Lung (tissue), 12 donors: ENCODE measurements around the gene XKR8. TPM values are rescaled to one million over a fixed set of nuclear protein-coding genes. Genes with fewer than 3 reads are reported as not detected.

Experiments used
- ATAC-seq: fragments of 200-7000 bp; cut with Tn5 transposase; one replicate; pipeline ENCODE4 v1.9.1; 2020; ENCODE audit warnings: moderate number of reproducible peaks; ENCODE audit not compliant: insufficient read depth, low FRiP score
- DNase-seq, 3 donors: peaks; one replicate each; pipeline ENCODE4 v3.0.0-alpha.2; 2013 to 2017
- H3K27ac ChIP-seq, 2 donors: one replicate each; pipeline ENCODE4 v1.5.1; 2013; ENCODE audit warnings: mild to moderate bottlenecking in 2 of 2, moderate library complexity in 2 of 2, control low read depth in 1 of 2, inconsistent platforms in 1 of 2, low read depth in 1 of 2, low read length in 1 of 2
- H3K27me3 ChIP-seq, 3 donors: one replicate each; pipeline ENCODE4 v1.5.1; 2013; ENCODE audit warnings: low read length in 2 of 3; ENCODE audit not compliant: control insufficient read depth in 3 of 3, insufficient read depth in 3 of 3
- H3K36me3 ChIP-seq, 4 donors: one replicate each; pipeline ENCODE4 v1.5.1; 2013; ENCODE audit warnings: low read length in 4 of 4, mild to moderate bottlenecking in 1 of 4, moderate library complexity in 1 of 4; ENCODE audit not compliant: control insufficient read depth in 4 of 4, insufficient read depth in 4 of 4
- H3K4me1 ChIP-seq, 5 donors: one replicate each; pipeline ENCODE4 v1.5.1; 2013; ENCODE audit warnings: low read length in 5 of 5, mild to moderate bottlenecking in 2 of 5, moderate library complexity in 1 of 5; ENCODE audit not compliant: control insufficient read depth in 5 of 5, insufficient read depth in 5 of 5
- H3K4me3 ChIP-seq: one replicate; pipeline ENCODE4 v1.5.1; 2013; ENCODE audit warnings: mild to moderate bottlenecking, control low read depth, moderate library complexity
- H3K9ac ChIP-seq, 2 donors: one replicate each; pipeline ENCODE4 v1.5.1; 2013; ENCODE audit warnings: low read length in 2 of 2, control low read depth in 1 of 2; ENCODE audit not compliant: insufficient read depth in 1 of 2
- H3K9me3 ChIP-seq, 4 donors: one replicate each; pipeline ENCODE4 v1.5.1; 2013; ENCODE audit warnings: low read length in 3 of 4, mild to moderate bottlenecking in 1 of 4, moderate library complexity in 1 of 4; ENCODE audit not compliant: control insufficient read depth in 4 of 4, insufficient read depth in 3 of 4
- CTCF ChIP-seq: IDR thresholded peaks from 2 replicates; pipeline ENCODE4 v1.5.1; 2012; ENCODE audit warnings: mild to moderate bottlenecking; ENCODE audit errors: control extremely low read depth, extremely low read depth
- WGBS, 2 donors: extraction: QIAGEN DNeasy Blood & Tissue Kit; methylation state at CpG; one replicate each; pipeline ENCODE4 v1.1.7; 2013; 5-methylcytosine and 5-hydroxymethylcytosine counted together
- polyA plus RNA-seq, 2 donors: library from polyadenylated mRNA; stranded (reverse); fragments of 200-250 nt; gene quantifications; one replicate each; pipeline ENCODE4 v1.2.1, GENCODE V29; 2013
- total RNA-seq, 2 donors: library from RNA; depleted of rRNA in 1 of 2; stranded (reverse); fragments of >200 nt in 1 of 2; gene quantifications; one replicate each; pipeline ENCODE4 v1.2.1, GENCODE V29; 2014 to 2021
- donor health status: control.
- donor health status: control.
- donor health status: Bipolar disorder and iron deficiency.
- donor health status: healthy.
- donor health status: DM: yes; HTN: yes; CAD: no.

XKR8 gene
- total and polyA plus RNA-seq, 4 donors, result 4.6 to 11.5 (median 7.2) TPM

GRCh38 chr1:27966402-27967105, 6.8 kb downstream of the XKR8 start:
- WGBS, 2 donors, result 95% methylated on average over 24 of the region's 24 CpGs
- Histone ChIP-seq H3K9me3 (peaks cover 0 to 2% (median 0%) of the 10 kb centered on the region in 4 donors), H3K27ac (no peak overlapping the region), H3K9ac (no peak overlapping the region), H3K4me1 (peaks cover 0 to 1% (median 0%) of the 10 kb centered on the region in 5 donors), H3K4me3 (no peak overlapping the region), H3K27me3 (no peaks in the 10 kb centered on the region), H3K36me3 (peaks cover 3 to 40% (median 14%) of the 10 kb centered on the region in 4 donors)
- ATAC-seq, result no peak
- TF ChIP-seq CTCF, result no peak
- no peak for DNase-seq

GRCh38 chr1:27967106-27967883, 7.5 kb downstream of the XKR8 start:
- peaks cover 0 to 2% (median 0%) of the 10 kb centered on the region in 4 donors for H3K9me3 ChIP-seq
- TF ChIP-seq CTCF, result no peak
- H3K9ac ChIP-seq, result no peak overlapping the region
- H3K4me3 ChIP-seq, result no peak overlapping the region
- no peaks in the 10 kb centered on the region for H3K27me3 ChIP-seq
- DNase-seq, result no peak
- no peak for ATAC-seq
- WGBS, 2 donors, result 95 to 96% methylated on average over 12 of the region's 12 CpGs
- peaks cover 3 to 45% (median 14%) of the 10 kb centered on the region in 4 donors for H3K36me3 ChIP-seq
- H3K4me1 ChIP-seq, result peaks cover 0 to 6% (median 0%) of the 10 kb centered on the region in 5 donors
- no peak overlapping the region for H3K27ac ChIP-seq

- ATAC-seq (no peak), DNase-seq (no peak)
- H3K36me3 ChIP-seq, result peaks cover 3 to 49% (median 14%) of the 10 kb centered on the region in 4 donors
- H3K4me3 ChIP-seq, result no peak overlapping the region
- no peak overlapping the region for H3K9ac ChIP-seq
- H3K27ac ChIP-seq, result no peak overlapping the region
- H3K9me3 ChIP-seq, result peaks cover 0 to 2% (median 0%) of the 10 kb centered on the region in 4 donors
- no peak for TF ChIP-seq CTCF
- H3K4me1 ChIP-seq, result peaks cover 0 to 6% (median 0%) of the 10 kb centered on the region in 5 donors
- WGBS, 2 donors, result 91 to 96% methylated on average over 4 of the region's 4 CpGs
- no peaks in the 10 kb centered on the region for H3K27me3 ChIP-seq
Measured at GRCh38 chr1:27967884-27968466, 8.2 kb downstream of the XKR8 start.
